ENCODE results near the gene SH3TC1.

The SH3TC1 gene

DNA sequence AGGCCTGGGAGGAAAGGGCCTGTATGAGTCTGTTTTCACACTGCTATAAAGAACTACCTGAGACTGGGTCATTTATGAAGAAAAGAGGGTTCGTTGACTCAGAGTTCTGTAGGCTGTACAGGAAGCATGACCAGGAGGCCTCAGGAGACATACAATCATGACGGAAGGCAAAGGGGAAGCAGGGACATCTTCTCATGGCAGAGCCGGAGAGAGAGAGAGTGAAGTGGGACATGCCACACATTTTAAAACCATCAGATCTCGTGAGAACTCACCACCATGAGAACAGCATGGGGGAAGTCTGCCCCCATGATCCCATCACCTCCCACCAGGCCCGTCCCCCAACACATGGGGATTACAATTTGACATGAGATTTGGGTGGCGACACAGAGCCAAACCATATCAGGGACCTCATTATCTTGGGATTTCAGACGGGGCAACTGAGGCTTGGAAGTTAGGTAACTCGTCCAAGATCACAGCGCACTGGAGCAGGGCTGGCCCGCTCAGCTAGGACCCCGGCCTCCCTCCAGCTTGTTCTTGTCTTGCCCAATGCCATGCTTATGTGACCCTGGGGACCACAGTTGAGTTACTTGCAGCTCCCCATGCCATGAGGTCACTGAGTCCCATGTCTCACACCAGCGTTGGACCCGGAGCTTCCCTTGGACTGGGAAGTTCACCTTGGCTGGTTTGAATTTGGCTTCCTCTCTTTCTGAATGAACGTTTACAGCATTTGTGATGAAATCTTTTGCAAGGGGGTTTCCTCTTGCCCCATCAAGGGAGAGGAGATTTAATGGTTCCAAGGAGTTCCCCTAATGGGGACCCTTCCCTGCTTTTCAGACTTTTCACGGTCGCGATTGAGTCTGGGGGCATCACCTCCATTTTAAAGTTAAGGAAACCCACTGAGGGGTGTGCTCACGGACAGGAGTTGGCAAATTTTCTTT is 88.5 kb downstream of the SH3TC1 start:
- H3K4me3 ChIP-seq (ENCODE audit: low read depth, low read length), result no peak overlapping the region
- TF ChIP-seq, protein P1, sequence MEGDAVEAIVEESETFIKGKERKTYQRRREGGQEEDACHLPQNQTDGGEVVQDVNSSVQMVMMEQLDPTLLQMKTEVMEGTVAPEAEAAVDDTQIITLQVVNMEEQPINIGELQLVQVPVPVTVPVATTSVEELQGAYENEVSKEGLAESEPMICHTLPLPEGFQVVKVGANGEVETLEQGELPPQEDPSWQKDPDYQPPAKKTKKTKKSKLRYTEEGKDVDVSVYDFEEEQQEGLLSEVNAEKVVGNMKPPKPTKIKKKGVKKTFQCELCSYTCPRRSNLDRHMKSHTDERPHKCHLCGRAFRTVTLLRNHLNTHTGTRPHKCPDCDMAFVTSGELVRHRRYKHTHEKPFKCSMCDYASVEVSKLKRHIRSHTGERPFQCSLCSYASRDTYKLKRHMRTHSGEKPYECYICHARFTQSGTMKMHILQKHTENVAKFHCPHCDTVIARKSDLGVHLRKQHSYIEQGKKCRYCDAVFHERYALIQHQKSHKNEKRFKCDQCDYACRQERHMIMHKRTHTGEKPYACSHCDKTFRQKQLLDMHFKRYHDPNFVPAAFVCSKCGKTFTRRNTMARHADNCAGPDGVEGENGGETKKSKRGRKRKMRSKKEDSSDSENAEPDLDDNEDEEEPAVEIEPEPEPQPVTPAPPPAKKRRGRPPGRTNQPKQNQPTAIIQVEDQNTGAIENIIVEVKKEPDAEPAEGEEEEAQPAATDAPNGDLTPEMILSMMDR (IDR thresholded peaks at IDR 0.05; ENCODE audit: low read depth, low read length), result no peak
- in situ Hi-C loops (cut with HindIII; ENCODE audit: low sequenced_read_pairs), result no loop called here
- no peak for DNase-seq (ENCODE audit: low read depth, low spot score)

DNA sequence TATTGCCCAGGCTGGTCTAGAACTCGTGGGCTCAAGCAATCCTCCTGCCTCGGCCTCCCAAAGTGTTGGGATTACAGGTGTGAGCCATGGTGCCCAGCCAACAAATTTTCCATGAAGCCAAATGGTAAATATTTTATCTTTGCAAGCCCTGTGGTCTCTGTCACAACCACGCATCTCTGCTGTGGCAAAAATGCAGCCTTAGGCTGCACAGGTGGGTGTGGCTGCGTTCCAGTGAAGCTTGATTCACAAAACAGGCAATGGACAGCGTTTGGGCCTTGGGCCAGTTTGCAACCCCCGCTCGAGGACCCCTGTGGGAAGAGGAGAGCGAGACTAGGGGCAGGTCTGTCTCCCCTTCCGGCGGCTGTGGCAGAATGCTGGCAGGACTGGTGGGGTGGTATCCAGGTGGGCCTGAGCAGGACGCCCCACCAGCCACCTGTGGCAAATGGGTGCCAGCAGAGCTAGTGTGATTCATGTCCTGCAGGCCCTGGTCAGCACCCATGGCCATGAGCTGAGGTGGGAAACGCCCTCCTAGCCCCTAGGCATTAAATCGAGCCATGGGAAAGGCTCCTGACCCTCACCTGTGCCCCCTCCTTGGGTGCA is 90.2 kb downstream of the SH3TC1 start:
- H3K4me3 ChIP-seq (ENCODE audit: low read depth, low read length), result no peak overlapping the region

DNA sequence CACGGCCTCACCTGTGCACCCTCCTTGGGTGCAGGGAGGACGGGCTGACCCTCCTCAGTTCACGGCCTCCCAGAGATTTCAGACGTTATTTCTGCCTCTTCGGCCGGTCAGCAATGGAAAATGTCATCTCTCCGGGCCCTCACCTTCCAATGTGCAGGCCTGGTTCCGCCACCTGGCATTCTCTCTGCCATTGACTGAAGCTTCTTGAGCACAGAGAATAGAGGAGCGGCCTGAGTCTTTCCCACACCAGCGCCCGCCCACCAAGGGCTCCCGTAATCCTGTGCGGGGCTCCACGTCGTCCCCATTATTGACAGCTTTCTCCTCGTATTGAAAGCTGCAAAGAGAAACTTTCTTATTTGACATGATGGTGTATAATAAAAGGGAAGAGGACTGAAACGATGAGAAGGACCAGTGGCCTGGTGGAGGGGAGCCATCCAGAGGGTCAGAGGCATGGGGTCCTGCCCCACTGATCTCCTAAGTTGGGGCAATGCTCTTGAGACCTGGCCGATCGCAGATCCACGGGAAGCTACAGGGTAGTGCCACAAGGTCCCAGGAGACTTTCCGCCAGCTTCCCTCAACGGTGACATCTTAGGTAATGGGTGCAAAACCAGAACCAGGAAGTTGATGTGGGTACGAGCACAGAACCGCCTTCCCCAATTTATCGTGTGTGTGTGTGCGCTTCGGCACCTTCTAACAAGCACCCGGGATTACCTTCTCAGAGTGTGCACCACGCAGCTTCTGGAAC is 91.0 kb downstream of the SH3TC1 start:
- no peak for DNase-seq (ENCODE audit: low read depth, low spot score)
- in situ Hi-C loops (cut with HindIII; ENCODE audit: low sequenced_read_pairs), result no loop called here
- no peak overlapping the region for H3K4me3 ChIP-seq (ENCODE audit: low read depth, low read length)
- TF ChIP-seq, protein P1 (IDR thresholded peaks at IDR 0.05; ENCODE audit: low read depth, low read length), result no peak

More for the DNA sequence above, 90.2 kb downstream of the SH3TC1 start:
- TF ChIP-seq, protein P1 (IDR thresholded peaks at IDR 0.05; ENCODE audit: low read depth, low read length), result no peak
- no peak for DNase-seq (ENCODE audit: low read depth, low spot score)
- in situ Hi-C loops (cut with HindIII; ENCODE audit: low sequenced_read_pairs), result no loop called here

DNA sequence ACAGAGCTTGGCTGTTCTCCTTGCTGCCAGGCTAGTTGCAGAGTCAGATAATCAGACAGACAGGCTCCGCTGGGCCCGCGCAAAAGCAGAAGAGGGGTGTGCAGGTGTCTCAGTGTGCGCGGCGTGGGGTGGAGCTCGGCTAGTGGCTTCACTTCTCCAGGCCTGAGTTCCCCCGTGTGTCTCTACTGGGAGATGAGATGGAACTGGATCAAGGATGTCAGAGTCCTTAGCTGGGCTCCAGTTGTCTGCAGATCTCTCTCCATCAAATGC is 91.5 kb downstream of the SH3TC1 start:
- no peak overlapping the region for H3K4me3 ChIP-seq (ENCODE audit: low read depth, low read length)
- DNase-seq (ENCODE audit: low read depth, low spot score), result no peak
- TF ChIP-seq, protein P1 (IDR thresholded peaks at IDR 0.05; ENCODE audit: low read depth, low read length), result no peak
- in situ Hi-C loops (cut with HindIII; ENCODE audit: low sequenced_read_pairs), result no loop called here
